ENCODE data around the gene SCFD2. TPM values are rescaled to one million over a fixed set of nuclear protein-coding genes. Genes with fewer than 3 reads are reported as not detected.

Gene SCFD2
- total and polyA plus RNA-seq, 12 donors, result 2.9 to 15.0 (median 9.7) TPM

GRCh38 chr4:53068755-53069330, 297.0 kb downstream of the SCFD2 start:
- intact Hi-C loops (cut with DNase I), result no loop called here
- no peak for TF ChIP-seq CTCF (IDR thresholded peaks at IDR 0.05)
- Histone ChIP-seq H3K4me3 (no peak overlapping the region), H3K9me3 (peaks cover 0 to 19% (median 0%) of the 10 kb centered on the region in 11 donors), H3K27me3 (no peaks in the 10 kb centered on the region), H3K36me3 (no peaks in the 10 kb centered on the region), H3K27ac (no peak overlapping the region), H3K4me1 (peaks cover 0 to 4% (median 0%) of the 10 kb centered on the region in 9 donors)
- 65 to 78% methylated on average over 3 of the region's 3 CpGs for WGBS, 2 donors
- ATAC-seq (no peak), DNase-seq (no peak)

- no peak for TF ChIP-seq CTCF (IDR thresholded peaks at IDR 0.05)
- no peaks in the 10 kb centered on the region for H3K27me3 ChIP-seq
- H3K4me1 ChIP-seq, result peaks cover 0 to 5% (median 0%) of the 10 kb centered on the region in 9 donors
- ATAC-seq, result no peak
- H3K9me3 ChIP-seq, result peaks cover 0 to 19% (median 0%) of the 10 kb centered on the region in 11 donors
- H3K27ac ChIP-seq, result no peak overlapping the region
- DNase-seq, result no peak
- H3K4me3 ChIP-seq, result no peak overlapping the region
- intact Hi-C loops (cut with DNase I), result no loop called here
- no peaks in the 10 kb centered on the region for H3K36me3 ChIP-seq
- WGBS, 2 donors, result 98 to 100% methylated on average over 2 of the region's 2 CpGs
Measured at GRCh38 chr4:53067125-53067802, 298.6 kb downstream of the SCFD2 start.

DNA sequence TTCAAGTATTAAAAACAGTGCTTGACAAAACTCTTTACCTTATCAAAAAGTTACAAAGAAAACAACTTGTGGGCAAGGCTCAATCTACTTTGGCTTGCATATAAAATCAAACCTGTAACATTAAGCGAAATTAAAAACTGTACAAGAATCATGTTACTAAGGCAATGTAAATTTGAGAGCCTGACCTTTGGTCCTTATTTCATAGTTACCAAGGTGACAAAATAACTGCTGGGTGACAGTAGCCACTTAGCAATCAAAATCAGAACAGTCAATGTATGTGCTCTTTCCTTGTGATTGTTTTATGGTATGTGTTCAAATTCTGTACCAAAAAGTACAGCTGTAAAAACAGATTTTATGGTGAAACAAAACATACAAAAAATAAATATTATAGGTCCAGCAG, 299.7 kb downstream of the SCFD2 start:
- no peaks in the 10 kb centered on the region for H3K36me3 ChIP-seq
- intact Hi-C loops (cut with DNase I), result no loop called here
- no peaks in the 10 kb centered on the region for H3K27me3 ChIP-seq
- no peak overlapping the region for H3K27ac ChIP-seq
- H3K4me3 ChIP-seq, result no peak overlapping the region
- no peak for TF ChIP-seq CTCF (IDR thresholded peaks at IDR 0.05)
- DNase-seq, result no peak
- H3K9me3 ChIP-seq, result peaks cover 0 to 19% (median 0%) of the 10 kb centered on the region in 11 donors
- no peak for ATAC-seq
- 82 to 89% methylated on average over 1 of the region's 1 CpG for WGBS, 2 donors
- H3K4me1 ChIP-seq, result peaks cover 0 to 5% (median 0%) of the 10 kb centered on the region in 9 donors

GRCh38 chr4:53064609-53065008, 301.3 kb downstream of the SCFD2 start:
- Histone ChIP-seq H3K4me1 (peaks cover 0 to 5% (median 0%) of the 10 kb centered on the region in 9 donors), H3K27ac (no peak overlapping the region), H3K27me3 (no peaks in the 10 kb centered on the region), H3K36me3 (no peaks in the 10 kb centered on the region), H3K9me3 (peaks cover 0 to 19% (median 0%) of the 10 kb centered on the region in 11 donors), H3K4me3 (no peak overlapping the region)
- DNase-seq (no peak), ATAC-seq (no peak)
- TF ChIP-seq CTCF (IDR thresholded peaks at IDR 0.05), result no peak
- WGBS, 2 donors, result 1 to 83% methylated on average over 1 of the region's 1 CpG
- intact Hi-C loops (cut with DNase I), result no loop called here

Data from heart right ventricle (tissue), 16 donors.